Glomerular endothelial cell (primary cell): ENCODE data around the gene CALCOCO2. TPM values are rescaled to one million over a fixed set of nuclear protein-coding genes. Genes with fewer than 3 reads are reported as not detected.
"Not testable (repeated sequence)": the region's sequence is repeated elsewhere in the genome, so short reads cannot be mapped to it uniquely, and the experiment has no call there.

ENCODE experiments used
- DNase-seq: peaks from one replicate; pipeline ENCODE4 v3.0.0-alpha.2; 2011; ENCODE audit warnings: low read depth, low spot score; ENCODE audit errors: extremely low read depth
- total RNA-seq: library from RNA; depleted of rRNA; stranded (reverse); fragments of >200 nt; gene quantifications from 2 replicates; pipeline ENCODE4 v1.2.3, GENCODE V29; 2015

Gene CALCOCO2
- total RNA-seq, 1 donor from 2014 or later, result 55.5 TPM

DNA sequence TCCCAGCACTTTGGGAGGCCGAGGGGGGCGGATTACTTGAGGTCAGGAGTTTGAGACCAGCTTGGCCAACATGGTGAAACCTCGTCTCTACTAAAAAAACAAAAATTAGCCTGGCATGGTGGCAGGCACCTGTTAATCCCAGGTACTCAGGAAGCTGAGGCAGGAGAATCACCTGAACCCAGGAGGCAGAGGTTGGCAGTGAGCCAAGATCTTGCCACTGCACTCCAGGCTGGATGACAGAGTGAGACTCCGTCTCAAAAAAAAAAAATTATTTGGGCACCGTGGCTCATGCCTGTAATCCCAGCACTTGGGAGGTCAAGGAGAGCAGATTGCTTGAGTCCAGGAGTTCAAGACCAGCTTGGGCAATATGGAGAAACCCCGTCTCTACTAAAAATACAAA lies 9.9 kb upstream of the CALCOCO2 start:
- not testable (repeated sequence) for DNase-seq

- DNase-seq, result no peak
These were observed 5.1 kb upstream of the CALCOCO2 start for GRCh38 chr17:48825446-48826381.

- DNase-seq, result no peak
These were observed 681 bp downstream of the CALCOCO2 start for GRCh38 chr17:48831549-48831883.

GRCh38 chr17:48834973-48835372 lies 4.1 kb downstream of the CALCOCO2 start:
- no peak for DNase-seq

DNA sequence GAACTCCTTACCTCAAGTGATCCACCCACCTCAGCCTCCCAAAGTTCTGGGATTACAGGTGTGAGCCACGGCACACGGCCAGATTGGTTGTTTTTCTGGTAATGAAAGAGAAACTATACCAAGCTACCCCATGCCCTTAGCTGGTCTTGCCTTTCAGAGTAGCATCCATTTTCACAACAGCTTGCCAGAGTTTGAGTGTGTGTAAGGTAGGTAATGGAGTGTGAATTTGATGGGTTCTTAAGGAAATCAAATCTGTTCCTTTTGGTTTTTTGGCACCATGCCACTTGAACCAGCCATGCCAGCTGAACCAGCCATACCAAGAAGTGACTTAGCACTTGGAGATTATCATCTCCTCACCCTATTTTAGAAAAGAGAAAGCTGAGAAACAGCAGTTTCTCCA lies 5.1 kb downstream of the CALCOCO2 start:
- no peak for DNase-seq

DNA sequence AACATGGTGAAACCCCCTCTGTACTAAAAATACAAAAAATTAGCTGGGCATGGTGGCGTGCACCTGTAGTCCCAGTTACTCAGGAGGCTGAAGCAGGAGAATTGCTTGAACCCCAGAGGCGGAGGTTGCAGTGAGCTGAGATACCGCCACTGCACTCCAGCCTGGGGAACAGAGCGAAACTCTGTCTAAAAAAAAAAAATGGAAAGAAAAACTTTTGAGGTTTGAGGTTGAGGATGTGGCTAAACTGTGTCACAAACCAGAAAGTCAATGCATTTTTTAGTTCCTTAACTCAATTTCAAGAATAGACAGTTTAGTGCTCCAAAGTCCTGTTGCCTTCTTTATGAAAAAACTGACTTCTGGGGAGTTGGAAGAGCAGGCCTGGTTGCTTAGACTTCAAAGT lies 6.6 kb downstream of the CALCOCO2 start:
- DNase-seq, result not testable (repeated sequence)

- no peak for DNase-seq
These were observed 9.6 kb downstream of the CALCOCO2 start for GRCh38 chr17:48840441-48840840.

DNA sequence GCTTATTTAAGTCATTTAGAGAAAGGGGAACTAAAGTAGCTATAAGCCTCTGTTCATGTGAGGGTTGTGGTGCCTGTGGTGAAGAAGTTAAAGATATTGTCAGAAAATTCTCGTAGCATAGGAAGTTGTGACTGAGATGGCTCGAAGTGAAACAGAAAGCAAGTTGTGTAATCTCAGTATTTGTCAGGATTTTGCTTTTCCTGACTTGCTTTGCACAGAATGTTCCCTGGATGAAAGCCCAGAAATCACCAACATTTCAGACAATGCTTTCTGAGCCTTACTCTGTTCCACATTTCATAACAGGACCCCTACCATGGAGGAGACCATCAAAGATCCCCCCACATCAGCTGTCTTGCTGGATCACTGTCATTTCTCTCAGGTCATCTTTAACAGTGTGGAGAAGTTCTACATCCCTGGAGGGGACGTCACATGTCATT lies 10.6 kb downstream of the CALCOCO2 start:
- DNase-seq, result peak; percentile 34

DNA sequence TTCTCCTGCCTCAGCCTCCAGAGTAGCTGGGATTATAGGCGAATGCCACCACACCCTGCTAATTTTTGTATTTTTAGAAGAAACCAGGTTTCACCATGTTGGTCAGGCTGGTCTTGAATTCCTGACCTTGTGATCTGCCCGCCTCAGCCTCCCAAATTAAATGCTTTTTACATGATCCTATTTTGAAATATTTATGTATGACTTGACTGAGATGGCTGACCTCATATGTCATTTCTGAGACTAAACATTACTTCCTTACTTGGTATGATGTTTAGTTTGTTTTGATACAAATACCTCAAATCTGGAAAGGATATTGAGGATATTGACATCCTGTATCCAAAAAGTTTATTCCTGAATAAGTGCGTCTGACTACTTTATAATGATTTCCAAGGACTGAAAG lies 11.9 kb downstream of the CALCOCO2 start:
- DNase-seq, result no peak

- DNase-seq, result no peak
These were observed 12.5 kb downstream of the CALCOCO2 start for GRCh38 chr17:48843187-48843900.

- DNase-seq, result no peak
These were observed 20.0 kb downstream of the CALCOCO2 start for GRCh38 chr17:48850792-48851323.

DNA sequence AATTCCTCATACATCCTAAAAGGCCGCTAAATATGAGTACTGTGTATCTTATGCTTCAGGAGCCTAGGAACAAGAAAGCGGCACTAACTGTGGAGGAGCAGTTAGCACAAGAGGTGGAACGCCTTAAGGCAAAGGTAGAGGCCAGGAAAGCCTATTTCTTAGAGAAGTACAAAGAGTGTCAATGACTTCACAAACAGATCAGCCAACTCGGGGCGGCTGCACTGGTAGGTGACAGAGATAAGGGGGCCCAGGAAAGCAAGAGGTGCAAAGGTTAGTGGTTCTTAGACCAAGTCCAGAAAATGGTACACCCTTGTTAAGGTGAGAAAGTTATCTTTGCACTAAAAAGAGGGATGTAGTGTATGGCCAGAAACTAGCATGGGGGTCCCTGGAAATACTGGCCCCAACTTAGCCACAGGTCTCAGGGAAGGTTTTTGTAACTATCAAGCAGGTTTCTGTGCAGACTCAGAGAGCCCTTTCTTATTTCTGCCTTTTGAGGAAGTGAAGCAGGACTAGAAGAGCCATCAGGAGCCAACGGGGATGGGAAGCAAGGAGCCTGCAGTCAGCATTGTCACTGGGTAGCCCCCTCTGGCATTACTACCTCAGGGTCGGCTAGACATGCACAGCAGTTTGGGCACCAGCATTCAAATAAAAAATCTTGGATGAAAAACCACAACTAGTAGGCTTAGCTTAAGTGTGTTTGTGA lies 24.1 kb downstream of the CALCOCO2 start:
- no peak for DNase-seq

DNA sequence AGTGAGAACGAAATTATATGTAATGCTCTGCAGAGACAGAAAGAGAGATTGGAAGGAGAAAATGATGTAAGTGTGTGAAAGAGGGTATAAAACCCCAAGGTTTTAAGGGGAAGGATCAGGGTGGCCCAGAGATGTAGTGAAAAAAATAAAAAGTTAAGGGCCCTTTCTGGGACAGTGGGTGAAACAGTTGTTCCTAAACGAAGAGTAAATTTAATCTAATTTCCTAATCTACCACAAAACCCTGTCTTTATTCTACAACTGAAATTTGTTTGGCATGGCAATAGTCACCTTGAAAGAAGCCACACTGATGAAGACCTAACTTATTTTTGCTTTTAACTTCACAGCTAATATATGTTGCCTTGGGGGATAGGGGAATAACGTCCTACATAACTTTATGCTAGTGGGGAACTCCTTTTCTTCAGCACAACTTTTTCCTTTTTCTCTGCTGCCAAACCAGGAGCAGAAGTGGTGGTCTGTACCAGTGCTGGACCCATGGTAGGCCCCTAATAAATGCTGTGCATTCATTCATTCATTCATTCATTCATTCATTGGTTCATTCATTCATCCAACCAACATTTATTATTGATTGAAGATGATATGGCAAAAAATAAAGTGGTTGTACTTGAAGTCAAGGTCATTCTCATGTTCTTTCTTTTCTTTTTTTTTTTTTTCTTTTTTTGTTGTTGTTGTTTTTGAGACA lies 25.4 kb downstream of the CALCOCO2 start:
- no peak for DNase-seq

DNA sequence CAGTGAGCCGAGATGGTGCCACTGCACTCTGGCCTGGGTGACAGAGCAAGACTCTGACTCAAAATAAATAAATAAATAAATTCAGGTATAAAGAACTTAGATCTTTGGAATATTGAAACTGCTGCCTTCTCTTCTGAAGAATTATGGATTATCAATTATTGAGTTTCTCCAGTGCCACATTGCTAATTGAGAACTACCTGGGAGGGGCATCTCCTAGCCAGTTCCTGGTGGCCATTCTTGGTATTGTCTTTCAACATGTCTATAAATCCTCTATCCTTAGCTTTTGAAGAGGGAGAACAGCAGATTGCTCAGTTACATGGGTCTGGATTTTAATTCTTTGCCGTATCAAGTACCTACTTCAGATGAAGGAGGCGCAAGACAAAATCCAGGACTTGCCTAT lies 29.2 kb downstream of the CALCOCO2 start:
- DNase-seq, result no peak

- DNase-seq, result no peak
These were observed 29.6 kb downstream of the CALCOCO2 start for GRCh38 chr17:48860456-48860855.

GRCh38 chr17:48868916-48869500 lies 38.2 kb downstream of the CALCOCO2 start:
- DNase-seq, result no peak

- DNase-seq, result no peak
These were observed 39.0 kb downstream of the CALCOCO2 start for GRCh38 chr17:48869821-48870318.

DNA sequence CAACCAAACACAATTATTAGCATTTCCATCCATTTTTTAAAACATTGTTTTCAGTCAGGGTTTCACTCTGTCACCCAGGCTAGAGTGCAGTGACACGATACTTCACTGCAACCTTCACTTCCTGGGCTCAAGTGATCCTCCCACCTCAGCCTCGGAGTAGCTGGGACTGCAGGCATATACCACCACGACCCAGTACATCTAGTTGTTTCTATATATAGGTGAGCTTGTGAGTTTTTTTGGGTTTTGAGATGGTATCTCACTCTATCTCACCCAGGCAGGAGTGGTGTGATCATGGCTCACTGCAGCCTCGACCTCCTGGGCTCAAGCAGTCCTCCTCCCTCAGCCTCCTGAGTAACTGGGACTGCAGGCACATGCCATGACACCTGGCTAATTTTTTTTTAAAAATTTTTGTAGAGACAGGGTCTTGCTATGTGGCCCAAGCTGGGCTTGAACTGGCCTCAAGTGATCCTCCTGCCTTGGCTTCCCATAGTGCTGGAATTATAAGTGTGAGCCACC lies 40.3 kb downstream of the CALCOCO2 start:
- no peak for DNase-seq

- no peak for DNase-seq
These were observed 40.9 kb downstream of the CALCOCO2 start for GRCh38 chr17:48871551-48872351.
